BJ (cell line): ENCODE measurements around the gene HMCN2. TPM values are rescaled to one million over a fixed set of nuclear protein-coding genes. Genes with fewer than 3 reads are reported as not detected.

Source experiments
- CTCF ChIA-PET: fragments of 350-600 bp; formaldehyde crosslinking; extraction: SDS; loops from one replicate; lab custom pipeline; 2021; ENCODE audit warnings: antibody characterized with exemption, inconsistent platforms; lab: Yijun Ruan, JAX
- POLR2A ChIA-PET: fragments of 300-600 bp; sonication (Branson Sonifier 250); formaldehyde crosslinking; extraction: SDS; loops from one replicate; lab custom pipeline; 2021; ENCODE audit warnings: antibody characterized with exemption; lab: Charles Lee
- DNase-seq: peaks from one replicate; pipeline ENCODE4 v3.0.0-alpha.2; 2011; ENCODE audit warnings: low read depth
- H3K27me3 ChIP-seq: 2 replicates; pipeline ENCODE4 v1.6.0; 2011; ENCODE audit warnings: low read length; ENCODE audit not compliant: control insufficient read depth, insufficient read depth
- H3K36me3 ChIP-seq: 2 replicates; pipeline ENCODE4 v1.5.1; 2011; ENCODE audit warnings: low read length; ENCODE audit not compliant: control insufficient read depth, insufficient read depth
- H3K4me3 ChIP-seq: 2 replicates; pipeline ENCODE4 v1.5.1; 2011; ENCODE audit warnings: low read depth, mild to moderate bottlenecking, control low read depth, low read length
- CTCF ChIP-seq: IDR thresholded peaks from 2 replicates; pipeline ENCODE4 v1.5.1; 2011; ENCODE audit warnings: low read depth, mild to moderate bottlenecking, control low read depth, inconsistent platforms, low read length, moderate library complexity; ENCODE audit not compliant: insufficient read depth
- polyA plus RNA-seq: library from polyadenylated mRNA; depleted of rRNA; stranded (reverse); fragments of >200 nt; gene quantifications from 2 replicates; pipeline ENCODE4 v1.2.3, GENCODE V29; 2011

HMCN2 gene
- polyA plus RNA-seq, 1 experiment = not detected

DNA sequence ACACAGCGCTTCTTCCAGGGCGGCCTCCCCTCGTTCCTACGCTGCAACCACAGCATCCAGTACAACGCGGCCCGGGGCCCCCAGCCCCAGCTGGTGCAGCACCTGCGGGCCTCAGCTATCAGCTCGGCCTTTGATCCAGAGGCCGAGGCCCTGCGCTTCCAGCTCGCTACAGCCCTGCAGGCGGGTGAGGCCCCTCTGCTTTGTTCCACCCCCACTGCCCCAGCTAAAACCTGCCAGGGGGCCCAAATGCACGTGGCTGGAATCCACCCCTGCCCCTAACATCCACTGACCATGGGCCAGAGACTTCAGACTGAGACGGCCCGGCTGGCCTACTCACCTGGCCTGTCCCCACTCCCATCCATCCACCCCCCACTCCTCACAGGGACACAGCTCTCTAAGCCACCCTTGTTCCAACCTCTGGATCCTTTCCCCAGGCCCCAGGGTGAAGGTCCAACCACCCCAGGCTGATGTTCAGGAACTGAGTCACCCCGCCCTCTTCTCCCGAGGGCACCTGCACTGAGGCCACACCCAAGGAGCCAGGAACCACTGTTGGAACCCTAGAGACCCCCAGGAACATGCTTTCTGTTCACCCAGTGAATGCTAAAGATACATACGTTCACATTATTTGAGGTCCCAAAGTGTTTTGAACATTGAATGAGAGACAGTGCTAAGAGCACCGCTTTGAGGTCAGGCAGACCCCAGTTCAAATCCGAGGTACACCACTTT, 160.3 kb downstream of the HMCN2 start:
- no peak for DNase-seq
- ChIA-PET POLR2A (no interaction called here), CTCF (no interaction called here)
- H3K4me3 ChIP-seq = no peak overlapping the region
- no peaks in the 10 kb centered on the region for H3K36me3 ChIP-seq
- H3K27me3 ChIP-seq = peaks cover 4% of the 10 kb centered on the region; the same call in 1 of the 2 replicates
- no peak for TF ChIP-seq CTCF

- no peak for TF ChIP-seq CTCF
- POLR2A ChIA-PET = interaction anchor here (0.6 kb wide), 1 partner anchor 99 kb away, joined by 3 read pairs; no protein-coding TSS in a partner anchor
- Histone ChIP-seq H3K36me3 (no peaks in the 10 kb centered on the region), H3K27me3 (peaks cover 4% of the 10 kb centered on the region; the same call in 1 of the 2 replicates), H3K4me3 (no peak overlapping the region)
- CTCF ChIA-PET = interaction anchor here (0.8 kb wide), 1 partner anchor 15 kb away, joined by 3 read pairs; no protein-coding TSS in a partner anchor
- no peak for DNase-seq
Observed at GRCh38 chr9:130426467-130426773, 160.9 kb downstream of the HMCN2 start.

GRCh38 chr9:130426883-130427282, 161.3 kb downstream of the HMCN2 start:
- Histone ChIP-seq H3K4me3 (no peak overlapping the region), H3K27me3 (peaks cover 4% of the 10 kb centered on the region; the same call in 1 of the 2 replicates), H3K36me3 (no peaks in the 10 kb centered on the region)
- ChIA-PET POLR2A (interaction anchor here (0.6 kb wide), 1 partner anchor 99 kb away, joined by 3 read pairs; no protein-coding TSS in a partner anchor), CTCF (interaction anchor here (0.8 kb wide), 1 partner anchor 16 kb away, joined by 3 read pairs; no protein-coding TSS in a partner anchor)
- no peak for DNase-seq
- TF ChIP-seq CTCF = peak; percentile 21; the same call in 1 of the 2 replicates

DNA sequence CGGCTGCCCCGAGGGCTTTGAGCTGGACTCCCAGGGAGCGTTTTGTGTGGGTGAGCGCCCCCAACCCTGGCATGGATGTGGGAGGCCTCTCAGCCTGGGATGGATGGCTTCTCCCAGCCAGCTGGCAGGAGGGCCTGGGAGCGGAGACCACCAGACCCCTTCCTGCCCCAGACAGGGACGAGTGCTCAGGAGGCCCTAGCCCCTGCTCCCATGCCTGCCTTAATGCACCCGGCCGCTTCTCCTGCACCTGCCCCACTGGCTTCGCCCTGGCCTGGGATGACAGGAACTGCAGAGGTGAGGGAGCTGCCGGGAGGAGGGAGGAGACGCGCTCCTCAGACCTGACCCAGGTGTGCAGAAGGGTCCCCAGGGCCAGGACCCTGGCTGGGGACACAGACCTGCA, 161.8 kb downstream of the HMCN2 start:
- H3K36me3 ChIP-seq = no peaks in the 10 kb centered on the region
- DNase-seq = no peak
- peaks cover 4% of the 10 kb centered on the region; the same call in 1 of the 2 replicates for H3K27me3 ChIP-seq
- ChIA-PET CTCF (no interaction called here), POLR2A (no interaction called here)
- no peak overlapping the region for H3K4me3 ChIP-seq
- TF ChIP-seq CTCF = no peak; the same call in 1 of the 2 replicates

- TF ChIP-seq CTCF = no peak
- ChIA-PET POLR2A (no interaction called here), CTCF (no interaction called here)
- DNase-seq = no peak
- Histone ChIP-seq H3K27me3 (no peaks in the 10 kb centered on the region; the same call in 1 of the 2 replicates), H3K36me3 (no peaks in the 10 kb centered on the region), H3K4me3 (no peak overlapping the region)
Observed at GRCh38 chr9:130428086-130428665, 162.6 kb downstream of the HMCN2 start.
